AG04449 (cell line): ENCODE data around the gene VCL.

ENCODE experiments used
- CTCF ChIA-PET: fragments of 350-600 bp; formaldehyde crosslinking; extraction: SDS; loops from one replicate; lab custom pipeline; 2021; ENCODE audit warnings: antibody characterized with exemption; lab: Yijun Ruan, JAX
- POLR2A ChIA-PET: fragments of 400-600, 350-600 bp; formaldehyde crosslinking; extraction: SDS; loops from one replicate; lab custom pipeline; 2020; ENCODE audit warnings: antibody characterized with exemption, inconsistent platforms; lab: Yijun Ruan, JAX
- DNase-seq: peaks from one replicate; pipeline ENCODE4 v3.0.0-alpha.2; 2010; ENCODE audit warnings: low read depth, low spot score
- H3K4me3 ChIP-seq: 2 replicates; pipeline ENCODE4 v1.5.1; 2011; ENCODE audit warnings: low read depth, mild to moderate bottlenecking, control low read depth, low read length
- TF ChIP-seq, protein P1 (sequence below): IDR thresholded peaks from one replicate; pipeline ENCODE4 v1.5.1; 2011; ENCODE audit warnings: mild to moderate bottlenecking, moderate library complexity, low read length, control low read depth, inconsistent platforms; ENCODE audit not compliant: insufficient read depth; ENCODE audit errors: missing control alignments

Gene VCL

GRCh38 chr10:73965890-73966768 is 31.8 kb upstream of the VCL start:
- TF ChIP-seq, protein P1, sequence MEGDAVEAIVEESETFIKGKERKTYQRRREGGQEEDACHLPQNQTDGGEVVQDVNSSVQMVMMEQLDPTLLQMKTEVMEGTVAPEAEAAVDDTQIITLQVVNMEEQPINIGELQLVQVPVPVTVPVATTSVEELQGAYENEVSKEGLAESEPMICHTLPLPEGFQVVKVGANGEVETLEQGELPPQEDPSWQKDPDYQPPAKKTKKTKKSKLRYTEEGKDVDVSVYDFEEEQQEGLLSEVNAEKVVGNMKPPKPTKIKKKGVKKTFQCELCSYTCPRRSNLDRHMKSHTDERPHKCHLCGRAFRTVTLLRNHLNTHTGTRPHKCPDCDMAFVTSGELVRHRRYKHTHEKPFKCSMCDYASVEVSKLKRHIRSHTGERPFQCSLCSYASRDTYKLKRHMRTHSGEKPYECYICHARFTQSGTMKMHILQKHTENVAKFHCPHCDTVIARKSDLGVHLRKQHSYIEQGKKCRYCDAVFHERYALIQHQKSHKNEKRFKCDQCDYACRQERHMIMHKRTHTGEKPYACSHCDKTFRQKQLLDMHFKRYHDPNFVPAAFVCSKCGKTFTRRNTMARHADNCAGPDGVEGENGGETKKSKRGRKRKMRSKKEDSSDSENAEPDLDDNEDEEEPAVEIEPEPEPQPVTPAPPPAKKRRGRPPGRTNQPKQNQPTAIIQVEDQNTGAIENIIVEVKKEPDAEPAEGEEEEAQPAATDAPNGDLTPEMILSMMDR = no peak
- peak; percentile 98 for DNase-seq
- POLR2A ChIA-PET = interaction anchor here (0.7 to 1.8 kb wide), 11 partner anchors 12 to 210 kb away, joined by 3 to 10 read pairs (median 3); partner anchors contain the start of gene VCL
- peak overlapping the region; percentile 12 for H3K4me3 ChIP-seq
- CTCF ChIA-PET = interaction anchor here (1.1 to 5.2 kb wide), 7 partner anchors 9 to 115 kb away, joined by 3 to 36 read pairs (median 5); no protein-coding TSS in a partner anchor

- POLR2A ChIA-PET = interaction anchor here (0.7 to 1.8 kb wide), 4 partner anchors 13 to 60 kb away, joined by 3 to 9 read pairs (median 6); partner anchors contain the start of gene VCL
- no peak overlapping the region for H3K4me3 ChIP-seq
- CTCF ChIA-PET = interaction anchor here (1.0 to 5.2 kb wide), 6 partner anchors 10 to 114 kb away, joined by 3 to 36 read pairs (median 5); no protein-coding TSS in a partner anchor
- DNase-seq = no peak
- TF ChIP-seq, protein P1 = no peak
Observed at GRCh38 chr10:73967022-73967429, 30.9 kb upstream of the VCL start.

DNA sequence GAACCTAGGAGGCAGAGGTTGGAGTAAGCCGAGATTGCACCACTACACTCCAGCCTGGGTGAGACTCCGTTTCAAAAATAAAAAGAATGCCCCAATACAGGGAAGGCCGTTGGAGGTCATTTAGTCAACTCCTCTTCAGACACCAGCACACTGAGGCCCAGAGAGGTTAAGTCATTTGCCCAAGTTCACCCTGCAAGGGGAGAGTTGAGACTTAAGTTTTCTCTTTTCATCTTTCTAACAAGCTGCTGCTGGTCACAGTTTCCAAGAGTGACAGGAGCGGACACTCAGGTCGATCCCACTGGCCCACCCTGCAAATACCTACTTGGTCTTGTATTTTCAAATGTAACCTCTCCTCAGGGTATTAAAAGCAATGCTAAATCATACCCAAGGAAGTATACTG is 30.4 kb upstream of the VCL start:
- ChIA-PET CTCF (interaction anchor here (1.0 to 5.2 kb wide), 8 partner anchors 10 to 114 kb away, joined by 3 to 36 read pairs (median 3); no protein-coding TSS in a partner anchor), POLR2A (interaction anchor here (1.3 kb wide), 2 partner anchors 32 to 73 kb away, joined by 3 to 4 read pairs; no protein-coding TSS in a partner anchor)
- H3K4me3 ChIP-seq = no peak overlapping the region
- no peak for DNase-seq
- TF ChIP-seq, protein P1 = no peak

DNA sequence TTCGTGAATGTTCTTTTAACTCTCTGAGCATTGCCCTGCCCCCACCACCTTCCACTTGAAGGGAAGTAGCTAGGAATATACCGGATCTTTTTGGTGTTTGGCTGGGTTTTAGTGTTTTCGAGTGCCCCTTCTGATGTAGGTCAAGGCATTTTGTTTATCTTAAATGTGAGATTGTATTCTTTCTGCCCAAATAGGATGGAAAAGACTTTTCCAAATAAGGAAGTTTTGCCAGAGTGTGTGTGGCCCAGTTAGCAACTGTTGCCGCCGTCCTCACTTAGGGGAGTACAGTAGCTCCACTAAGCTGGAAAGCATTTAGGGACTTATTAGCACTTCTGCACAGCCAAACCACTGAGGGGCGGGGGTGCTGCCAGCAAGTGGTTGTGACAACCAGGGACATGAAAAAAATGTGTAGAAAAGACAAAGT is 29.8 kb upstream of the VCL start:
- ChIA-PET POLR2A (interaction anchor here (0.8 to 1.3 kb wide), 3 partner anchors 30 to 72 kb away, joined by 3 to 4 read pairs (median 3); partner anchors contain the start of gene VCL), CTCF (interaction anchor here (0.9 to 5.2 kb wide), 8 partner anchors 9 to 87 kb away, joined by 3 to 36 read pairs (median 3); no protein-coding TSS in a partner anchor)
- H3K4me3 ChIP-seq = no peak overlapping the region
- DNase-seq = no peak
- TF ChIP-seq, protein P1 = no peak

- ChIA-PET CTCF (interaction anchor here (0.9 to 5.2 kb wide), 4 partner anchors 10 to 82 kb away, joined by 3 to 36 read pairs (median 3); no protein-coding TSS in a partner anchor), POLR2A (no interaction called here)
- H3K4me3 ChIP-seq = no peak overlapping the region
- no peak for DNase-seq
- TF ChIP-seq, protein P1 = no peak
Observed at GRCh38 chr10:73969224-73969841, 28.6 kb upstream of the VCL start.
